Prostate gland (tissue), 2 donors: ENCODE measurements around the gene ARHGAP4. TPM values are rescaled to one million over a fixed set of nuclear protein-coding genes. Genes with fewer than 3 reads are reported as not detected.

Experiments
- DNase-seq: peaks from one replicate; pipeline ENCODE4 v3.0.0-alpha.2; 2019; ENCODE audit warnings: low spot score
- H3K27ac ChIP-seq, 2 donors: fragments of 200-600 bp; sonication (generic); 2 replicates each; pipeline ENCODE4 v1.5.1; 2017 to 2019
- H3K27me3 ChIP-seq: fragments of 200-600 bp; sonication (generic); replicated peaks from 2 replicates; pipeline ENCODE4 v1.5.1; 2019; ENCODE audit not compliant: insufficient read depth
- H3K36me3 ChIP-seq, 2 donors: fragments of 200-600 bp; sonication (generic); 1 replicate in 1 of 2; 2 replicates in 1 of 2; pipeline versions ENCODE4 v1.5.1 to v1.8.1; 2017 to 2019
- H3K4me1 ChIP-seq: fragments of 200-600 bp; sonication (generic); replicated peaks from 2 replicates; pipeline ENCODE4 v1.5.1; 2019
- H3K4me3 ChIP-seq, 2 donors: fragments of 200-600 bp; sonication (generic); 2 replicates each; pipeline ENCODE4 v1.5.1; 2017 to 2019
- H3K9me3 ChIP-seq: fragments of 200-600 bp; sonication (generic); 2 replicates; pipeline ENCODE4 v1.5.1; 2017
- CTCF ChIP-seq, 4 experiments: fragments of 200-600 bp in 2 of 4; fragments of 450-650 bp in 2 of 4; sonication (generic) in 2 of 4; IDR thresholded peaks; 1 replicate in 3 of 4; 2 replicates in 1 of 4; pipeline ENCODE4 v1.5.1; 2016 to 2019; ENCODE audit warnings: antibody characterized with exemption in 4 of 4, mild to moderate bottlenecking in 2 of 4, moderate library complexity in 2 of 4
- POLR2A ChIP-seq: fragments of 450-650 bp; IDR thresholded peaks from one replicate; pipeline ENCODE4 v1.6.1; 2016; ENCODE audit warnings: antibody characterized with exemption, mild to moderate bottlenecking
- POLR2AphosphoS5 ChIP-seq: sonication (generic); formaldehyde crosslinking; IDR thresholded peaks from one replicate; pipeline ENCODE4 v1.6.1; 2017; ENCODE audit warnings: antibody characterized with exemption
- WGBS: methylation state at CpG from one replicate; pipeline ENCODE4 v1.1.5; 2018; 5-methylcytosine and 5-hydroxymethylcytosine counted together
- intact Hi-C: fragments of 100-400 bp; cut with DNase I; formaldehyde crosslinking; loops from one replicate; pipeline ENCODE4 v1.14.2; 2022
- total RNA-seq, 2 donors: library from RNA; depleted of rRNA; stranded (reverse); fragments of >200 nt; gene quantifications; one replicate each; pipeline ENCODE4 v1.1.0, GENCODE V29; 2016

ARHGAP4 gene
- total RNA-seq, 2 donors from 2014 or later: 11.9 to 41.1 TPM

- Histone ChIP-seq H3K36me3 (no peaks in the 10 kb centered on the region), H3K4me1 (no peaks in the 10 kb centered on the region), H3K27me3 (no peaks in the 10 kb centered on the region), H3K9me3 (no peaks in the 10 kb centered on the region), H3K27ac (no peak overlapping the region), H3K4me3 (no peak overlapping the region)
- WGBS: 32% methylated on average over 22 of the region's 26 CpGs
- no peak for DNase-seq
- intact Hi-C loops: no loop called here
- TF ChIP-seq POLR2AphosphoS5 (no peak), POLR2A (no peak), CTCF (IDR thresholded peaks at IDR 0.05) (no peak)
These were observed 25.0 kb downstream of the ARHGAP4 start for GRCh38 chrX:153900831-153901752.

GRCh38 chrX:153897899-153898298 lies 28.2 kb downstream of the ARHGAP4 start:
- Histone ChIP-seq H3K27me3 (no peaks in the 10 kb centered on the region), H3K4me1 (no peaks in the 10 kb centered on the region), H3K4me3 (no peak overlapping the region), H3K9me3 (no peaks in the 10 kb centered on the region), H3K36me3 (no peaks in the 10 kb centered on the region), H3K27ac (no peak overlapping the region)
- no peak for TF ChIP-seq CTCF (IDR thresholded peaks at IDR 0.05)
- TF ChIP-seq POLR2A: no peak
- no peak for TF ChIP-seq POLR2AphosphoS5
- DNase-seq: no peak
- intact Hi-C loops: no loop called here

GRCh38 chrX:153889123-153889522 lies 36.9 kb downstream of the ARHGAP4 start:
- WGBS: 91% methylated on average over 6 of the region's 6 CpGs
- intact Hi-C loops: no loop called here

GRCh38 chrX:153888344-153888743 lies 37.7 kb downstream of the ARHGAP4 start:
- H3K4me3 ChIP-seq: no peak overlapping the region

More at GRCh38 chrX:153889123-153889522, 36.9 kb downstream of the ARHGAP4 start:
- H3K9me3 ChIP-seq: no peaks in the 10 kb centered on the region
- H3K4me1 ChIP-seq: no peaks in the 10 kb centered on the region
- no peaks in the 10 kb centered on the region for H3K36me3 ChIP-seq
- DNase-seq: no peak
- H3K27ac ChIP-seq: no peak overlapping the region
- no peak for TF ChIP-seq POLR2A
- no peak for TF ChIP-seq CTCF (IDR thresholded peaks at IDR 0.05)
- no peak for TF ChIP-seq POLR2AphosphoS5
- H3K27me3 ChIP-seq: peaks cover 2% of the 10 kb centered on the region
- no peak overlapping the region for H3K4me3 ChIP-seq

More at GRCh38 chrX:153888344-153888743, 37.7 kb downstream of the ARHGAP4 start:
- DNase-seq: no peak
- TF ChIP-seq POLR2AphosphoS5 (no peak), POLR2A (no peak), CTCF (IDR thresholded peaks at IDR 0.05) (no peak)
- Histone ChIP-seq H3K27ac (no peak overlapping the region), H3K36me3 (no peaks in the 10 kb centered on the region), H3K4me1 (no peaks in the 10 kb centered on the region), H3K27me3 (peaks cover 2% of the 10 kb centered on the region), H3K9me3 (no peaks in the 10 kb centered on the region)
- intact Hi-C loops: no loop called here
- WGBS: 24% methylated on average over 6 of the region's 6 CpGs
